OCI-LY7 (cell line): Measurements from ENCODE around the gene ZNF407.

ENCODE experiments used
- CTCF ChIP-seq: fragments of 200-600 bp; sonication (generic); conservative IDR thresholded peaks from 2 replicates; pipeline ENCODE4 v1.5.1; 2014; ENCODE audit warnings: mild to moderate bottlenecking, antibody characterized with exemption, low read length, moderate library complexity, mixed read lengths
- EZH2phosphoT487 ChIP-seq: fragments of 200-600 bp; sonication (generic); IDR thresholded peaks from 2 replicates; pipeline ENCODE4 v1.6.1; 2018; ENCODE audit warnings: low read depth, borderline replicate concordance, mild to moderate bottlenecking, mixed run types, antibody characterized with exemption, low read length, moderate library complexity, mixed read lengths

DNA sequence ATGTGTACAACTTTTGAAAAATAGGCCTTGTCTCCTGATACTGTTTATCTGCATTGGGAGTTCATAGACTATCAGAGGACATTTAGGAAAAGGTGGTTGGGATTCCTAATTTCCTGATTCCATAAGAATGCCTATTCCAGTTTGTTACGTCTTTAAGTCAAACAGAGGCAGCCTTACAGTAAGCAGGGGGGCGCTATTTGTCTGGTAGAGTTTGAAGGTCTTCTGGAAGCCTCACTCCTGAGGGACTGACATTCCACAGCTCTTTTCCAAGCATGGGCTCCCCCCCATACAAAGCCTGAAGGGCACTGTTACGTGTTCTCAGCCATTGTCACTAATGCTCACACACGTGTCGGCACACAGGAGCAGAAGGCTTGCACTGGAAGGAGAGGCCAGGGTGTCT lies 456.9 kb downstream of the ZNF407 start:
- TF ChIP-seq CTCF (no peak), EZH2phosphoT487 (no peak)
